RPMI7951 (cell line): ENCODE data around the gene CSGALNACT2. TPM values are rescaled to one million over a fixed set of nuclear protein-coding genes. Genes with fewer than 3 reads are reported as not detected.
A peak's percentile ranks its signal among the peaks of the same experiment; 100 is the strongest.
"Not testable (repeated sequence)": the region's sequence is repeated elsewhere in the genome, so short reads cannot be mapped to it uniquely, and the experiment has no call there.

Experiments
- DNase-seq: peaks from one replicate; pipeline ENCODE4 v3.0.0-alpha.2; 2012; ENCODE audit warnings: low read depth
- total RNA-seq: library from RNA; depleted of rRNA; stranded (reverse); fragments of >200 nt; shearing (Covaris generic); gene quantifications from 2 replicates; pipeline ENCODE4 v1.2.3, GENCODE V29; 2014

The CSGALNACT2 gene
- total RNA-seq, 1 experiment from 2014 or later, result 9.5 TPM

DNA sequence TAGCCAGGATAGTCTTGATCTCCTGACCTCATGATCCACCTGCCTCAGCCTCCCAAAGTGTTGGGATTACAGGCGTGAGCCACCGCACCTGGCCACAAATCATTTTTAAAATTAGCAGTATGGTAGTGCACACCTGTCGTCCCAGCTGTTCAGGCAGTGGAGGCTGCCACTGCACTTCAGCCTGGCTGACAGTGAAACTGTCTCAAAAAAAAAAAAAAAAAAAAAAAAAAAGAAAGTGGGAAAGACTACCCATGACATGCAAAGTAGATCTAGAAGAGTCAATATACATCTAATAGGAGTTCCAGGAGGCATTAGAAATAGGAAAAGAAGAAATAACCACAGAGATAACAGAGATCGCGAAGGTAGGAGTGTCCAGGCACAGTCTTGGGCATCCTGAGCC lies 3.2 kb downstream of the CSGALNACT2 start:
- no peak for DNase-seq

- DNase-seq, result no peak
Observed at GRCh38 chr10:43145311-43145710, 7.1 kb downstream of the CSGALNACT2 start.

- not testable (repeated sequence) for DNase-seq
Observed at GRCh38 chr10:43145936-43146335, 7.7 kb downstream of the CSGALNACT2 start.

- no peak for DNase-seq
Observed at GRCh38 chr10:43151371-43151770, 13.1 kb downstream of the CSGALNACT2 start.

DNA sequence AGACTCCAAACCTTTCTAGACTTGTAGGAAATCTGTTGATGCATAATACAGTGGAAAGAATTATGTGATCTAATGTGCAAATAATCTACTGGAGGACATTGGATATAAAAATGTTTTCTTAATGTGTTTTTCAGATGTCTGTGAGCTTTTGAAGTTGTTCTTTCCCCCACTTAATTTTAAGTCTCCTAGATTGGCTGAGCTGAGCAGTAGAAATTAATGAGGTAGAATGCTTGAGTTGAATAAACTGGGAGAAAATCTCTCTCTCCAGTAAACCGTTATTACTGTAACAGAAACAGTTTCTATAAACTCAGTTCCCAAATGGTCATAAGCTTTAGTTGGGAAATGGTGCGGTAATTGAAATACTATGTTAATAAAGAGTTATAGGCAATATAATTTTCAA lies 15.7 kb downstream of the CSGALNACT2 start:
- no peak for DNase-seq

- no peak for DNase-seq
Observed at GRCh38 chr10:43155221-43155620, 17.0 kb downstream of the CSGALNACT2 start.

DNA sequence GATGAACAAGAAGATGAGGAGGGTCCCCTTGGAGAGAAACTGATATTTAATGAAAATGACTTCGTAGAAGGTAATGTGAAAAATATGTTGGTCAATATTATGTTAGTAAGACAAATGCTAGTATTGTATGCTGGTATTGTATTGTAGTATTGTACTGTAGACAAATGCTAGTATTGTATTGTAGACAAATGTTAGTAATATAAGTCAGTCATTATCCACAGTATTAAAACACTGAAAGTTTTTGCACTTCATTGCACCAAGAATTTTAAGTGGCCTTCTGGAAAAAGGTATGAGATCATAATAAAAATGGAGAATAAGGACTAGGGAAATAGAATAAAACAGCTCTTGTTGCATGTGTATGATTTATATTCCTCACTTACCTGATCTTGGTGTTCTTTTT lies 17.5 kb downstream of the CSGALNACT2 start:
- DNase-seq, result no peak

- DNase-seq, result no peak
Observed at GRCh38 chr10:43156590-43157341, 18.5 kb downstream of the CSGALNACT2 start.

DNA sequence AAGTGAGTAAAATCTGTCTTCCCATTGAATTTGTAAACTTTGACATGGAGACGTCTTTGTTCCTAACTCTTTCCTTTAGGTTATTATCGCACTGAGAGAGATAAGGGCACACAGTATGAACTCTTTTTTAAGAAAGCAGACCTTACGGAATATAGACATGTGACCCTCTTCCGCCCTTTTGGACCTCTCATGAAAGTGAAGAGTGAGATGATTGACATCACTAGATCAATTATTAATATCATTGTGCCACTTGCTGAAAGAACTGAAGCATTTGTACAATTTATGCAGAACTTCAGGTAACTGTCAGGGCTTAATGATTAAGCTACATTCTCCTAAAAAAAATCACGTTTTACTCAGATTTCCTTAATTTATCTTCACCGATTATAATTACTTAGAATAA lies 20.4 kb downstream of the CSGALNACT2 start:
- no peak for DNase-seq

- peak; percentile 5 for DNase-seq
Observed at GRCh38 chr10:43160046-43160920, 22.0 kb downstream of the CSGALNACT2 start.

GRCh38 chr10:43160921-43161255 lies 22.6 kb downstream of the CSGALNACT2 start:
- DNase-seq, result no peak

DNA sequence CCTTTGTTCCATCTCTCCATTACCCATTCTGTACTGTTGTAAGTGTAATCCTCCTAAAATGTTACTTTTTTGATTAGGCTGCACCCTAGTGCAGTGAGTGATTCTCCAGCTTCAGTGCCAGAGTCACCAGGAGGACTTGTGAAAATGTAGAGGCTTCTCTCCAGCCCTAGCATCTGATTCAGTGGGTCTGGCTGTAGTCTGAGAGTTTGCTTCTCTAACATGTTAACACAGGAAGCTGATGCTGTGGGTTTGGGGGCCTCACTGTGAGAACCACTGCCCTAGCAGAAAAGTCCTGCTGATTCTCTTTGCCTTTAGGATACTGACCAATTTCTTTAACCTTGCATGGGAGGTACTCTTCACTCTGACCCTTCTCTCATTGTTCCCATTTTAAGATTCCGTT lies 24.4 kb downstream of the CSGALNACT2 start:
- DNase-seq, result no peak

DNA sequence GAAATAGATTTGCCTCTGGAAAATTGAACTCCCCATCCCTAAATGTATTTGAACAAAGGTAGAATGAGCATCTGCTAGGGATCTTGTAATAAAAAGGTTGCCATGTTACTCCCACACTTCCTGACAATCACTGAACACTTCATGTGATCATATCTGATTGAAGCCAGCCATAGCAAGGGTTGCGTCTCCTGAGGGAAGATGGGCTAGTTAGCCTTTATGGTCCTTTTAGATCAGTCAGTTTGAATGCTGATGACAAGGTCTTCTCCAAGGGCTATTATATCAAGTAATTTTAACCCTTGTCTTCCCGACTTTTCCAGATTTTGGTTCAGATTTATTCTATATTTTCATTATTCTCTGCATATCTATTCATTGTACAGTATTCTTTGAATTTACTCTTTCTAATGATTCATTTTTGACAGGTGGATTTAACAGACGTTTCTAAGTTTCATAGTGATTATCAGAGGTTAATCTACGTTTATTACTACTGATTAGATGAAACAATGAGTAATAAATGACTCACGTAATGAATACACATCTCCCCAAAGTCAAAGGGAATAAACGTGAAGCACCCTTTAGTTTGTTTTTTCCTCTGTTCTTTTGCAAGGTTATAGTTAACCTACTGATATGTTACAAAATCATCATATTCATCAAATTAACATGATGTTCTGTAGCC lies 28.1 kb downstream of the CSGALNACT2 start:
- DNase-seq, result no peak

DNA sequence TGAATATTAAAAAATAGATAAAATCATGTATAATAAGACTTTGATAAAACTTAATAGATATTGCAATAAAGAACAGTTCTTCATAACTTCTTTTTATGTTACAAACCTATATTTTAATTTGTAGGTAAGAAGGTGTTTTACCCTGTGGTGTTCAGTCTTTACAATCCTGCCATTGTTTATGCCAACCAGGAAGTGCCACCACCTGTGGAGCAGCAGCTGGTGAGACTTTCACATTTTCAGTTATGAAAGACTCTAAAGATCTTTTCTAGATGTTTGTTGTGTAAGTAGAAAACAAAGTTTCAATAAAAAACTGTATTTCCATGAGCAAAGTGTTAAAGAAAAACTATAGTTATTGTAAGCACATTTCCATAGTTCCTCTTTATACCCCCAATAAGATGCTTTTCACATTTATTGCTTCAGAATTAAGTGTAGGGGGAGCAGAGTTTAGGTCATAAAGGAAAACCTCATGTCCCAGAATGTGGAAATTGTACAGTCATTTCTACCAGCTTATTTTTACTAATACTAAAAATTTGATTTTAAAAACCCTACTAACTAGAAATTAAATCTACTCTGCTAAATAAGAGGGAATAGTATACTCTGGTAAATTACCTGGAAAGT lies 28.7 kb downstream of the CSGALNACT2 start:
- no peak for DNase-seq

DNA sequence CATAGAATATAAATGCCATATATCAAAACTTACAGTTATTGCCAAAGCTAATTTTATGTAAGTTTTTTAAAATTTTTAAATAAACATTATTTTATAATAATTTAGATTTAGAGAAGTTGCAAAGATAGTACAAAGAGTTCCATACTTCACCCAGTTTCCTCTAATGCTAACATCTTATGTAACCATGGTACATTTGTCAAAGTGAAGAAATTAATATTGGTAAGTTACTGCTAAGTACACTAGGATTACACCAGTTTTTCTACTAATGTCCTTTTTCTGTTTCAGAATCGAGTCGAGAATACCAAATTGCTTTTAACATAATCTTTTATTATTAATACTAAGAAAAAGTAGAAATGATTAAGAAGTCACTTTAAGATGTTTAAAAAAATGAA lies 29.2 kb downstream of the CSGALNACT2 start:
- DNase-seq, result no peak

- DNase-seq, result no peak
Observed at GRCh38 chr10:43170491-43170890, 32.2 kb downstream of the CSGALNACT2 start.

DNA sequence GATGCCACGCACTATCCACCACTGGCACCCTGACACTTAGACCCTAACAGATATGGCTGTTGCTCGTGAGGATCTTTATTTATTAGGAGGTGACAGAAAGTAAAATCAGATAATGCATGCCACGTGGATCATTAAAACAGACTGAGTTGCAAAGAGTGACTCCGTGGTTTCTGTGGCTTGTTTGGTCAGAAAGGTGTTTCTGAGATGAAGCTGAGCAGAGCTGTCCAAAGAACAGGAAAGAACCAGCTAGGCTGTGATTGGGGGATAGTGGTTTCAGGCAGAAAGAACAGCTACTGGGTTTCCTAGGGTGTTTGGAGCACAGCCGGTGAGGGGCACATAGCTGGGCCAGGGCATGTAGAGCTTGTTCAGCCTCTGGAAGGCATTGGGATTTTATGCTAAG lies 34.4 kb downstream of the CSGALNACT2 start:
- no peak for DNase-seq

GRCh38 chr10:43173120-43173519 lies 34.9 kb downstream of the CSGALNACT2 start:
- no peak for DNase-seq

DNA sequence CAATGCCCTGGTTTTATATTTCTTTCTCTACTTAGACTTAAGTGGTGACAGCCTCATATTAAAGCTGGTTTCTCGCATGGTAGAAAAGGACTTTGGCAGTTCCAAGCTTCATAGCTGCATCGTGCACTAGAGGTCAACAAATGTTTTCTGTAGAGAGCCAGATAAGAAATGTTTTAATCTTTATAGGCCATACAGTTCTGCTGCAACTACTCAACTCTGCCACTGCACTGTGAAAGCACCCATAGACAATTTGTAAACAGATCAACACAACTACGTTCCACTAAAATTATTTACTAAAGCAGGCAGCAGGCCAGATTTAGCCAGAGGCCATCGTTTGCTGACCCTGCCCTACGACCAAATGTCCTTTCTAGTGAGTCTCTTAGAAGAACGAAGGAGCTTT lies 36.7 kb downstream of the CSGALNACT2 start:
- DNase-seq, result no peak

GRCh38 chr10:43176271-43176670 lies 38.0 kb downstream of the CSGALNACT2 start:
- DNase-seq, result no peak

GRCh38 chr10:43177595-43177994 lies 39.4 kb downstream of the CSGALNACT2 start:
- no peak for DNase-seq

- no peak for DNase-seq
Observed at GRCh38 chr10:43181146-43181545, 42.9 kb downstream of the CSGALNACT2 start.
